CD4-positive, alpha-beta T cell (primary cell): ENCODE data around the gene PAPPA. TPM values are rescaled to one million over a fixed set of nuclear protein-coding genes. Genes with fewer than 3 reads are reported as not detected.

Source experiments
- ATAC-seq: fragments of 200-7000 bp; cut with Tn5 transposase; one replicate; pipeline ENCODE4 v1.10.0; 2022; ENCODE audit warnings: mild to moderate bottlenecking; ENCODE audit not compliant: poor library complexity
- CTCF ChIA-PET: fragments of 350-600 bp; sonication (Branson Sonifier 250); formaldehyde crosslinking; loops from one replicate; lab custom pipeline; 2021; ENCODE audit warnings: antibody characterized with exemption, inconsistent platforms; lab: Charles Lee
- POLR2A ChIA-PET: fragments of 350-600 bp; sonication (Branson Sonifier 250); formaldehyde crosslinking; loops from one replicate; lab custom pipeline; 2021; ENCODE audit warnings: antibody characterized with exemption, inconsistent platforms; lab: Charles Lee
- DNase-seq, 14 experiments: peaks; one replicate each; pipeline ENCODE4 v3.0.0-alpha.2; 2013 to 2020; ENCODE audit warnings: mixed read lengths in 2 of 14
- H3K27ac ChIP-seq, 2 donors: one replicate each; pipeline versions ENCODE4 v1.5.1 to v1.7.0; 2013; ENCODE audit warnings: low read length in 2 of 2, low read depth in 1 of 2, mild to moderate bottlenecking in 1 of 2
- H3K27me3 ChIP-seq, 2 experiments: 1 replicate in 1 of 2; 2 replicates in 1 of 2; pipeline versions ENCODE4 v1.6.1 to v1.7.0; 2013; ENCODE audit warnings: low read length in 2 of 2, control low read depth in 1 of 2, mild to moderate bottlenecking in 1 of 2, moderate library complexity in 1 of 2; ENCODE audit not compliant: insufficient read depth in 2 of 2, control insufficient read depth in 1 of 2
- H3K36me3 ChIP-seq: one replicate; pipeline ENCODE4 v1.6.1; 2013; ENCODE audit warnings: low read length, control low read depth; ENCODE audit not compliant: insufficient read depth
- H3K4me1 ChIP-seq: one replicate; pipeline ENCODE4 v1.6.1; 2013; ENCODE audit warnings: low read length, control low read depth; ENCODE audit not compliant: insufficient read depth
- H3K4me3 ChIP-seq: one replicate; pipeline ENCODE4 v1.5.1; 2013; ENCODE audit warnings: mild to moderate bottlenecking, low read length, moderate library complexity
- H3K9me3 ChIP-seq, 2 experiments: 1 replicate in 1 of 2; 2 replicates in 1 of 2; pipeline versions ENCODE4 v1.6.1 to v1.7.0; 2013; ENCODE audit warnings: low read length in 2 of 2, mild to moderate bottlenecking in 2 of 2, control low read depth in 1 of 2, moderate library complexity in 1 of 2; ENCODE audit not compliant: control insufficient read depth in 1 of 2, insufficient read depth in 1 of 2
- H3K27ac Mint-ChIP-seq: one replicate; pipeline ENCODE4 v1.8.0; 2020; ENCODE audit warnings: mixed read lengths
- H3K27me3 Mint-ChIP-seq: one replicate; pipeline ENCODE4 v1.8.0; 2021; ENCODE audit warnings: mixed read lengths
- H3K36me3 Mint-ChIP-seq: one replicate; pipeline ENCODE4 v1.8.0; 2021; ENCODE audit warnings: low read depth, mixed read lengths
- H3K4me1 Mint-ChIP-seq: one replicate; pipeline ENCODE4 v1.8.0; 2021; ENCODE audit warnings: low read depth, mixed read lengths
- H3K4me3 Mint-ChIP-seq: one replicate; pipeline ENCODE4 v1.8.0; 2020; ENCODE audit warnings: mild to moderate bottlenecking, mixed read lengths
- H3K9me3 Mint-ChIP-seq: one replicate; pipeline ENCODE4 v1.8.0; 2020; ENCODE audit warnings: mixed read lengths
- intact Hi-C, 2 experiments: fragments of 100-400 bp; cut with DNase I in 1 of 2; cut with micrococcal nuclease in 1 of 2; formaldehyde crosslinking; loops; one replicate each; pipeline versions ENCODE4 v1.15.1 to v1.9.0; 2023 to 2025; cut with DNase I, micrococcal nuclease
- total RNA-seq, 174 experiments: library from RNA in 2 of 174; stranded (reverse) in 2 of 174; gene quantifications; one replicate each; pipeline ENCODE4 v1.2.3 and lab custom pipeline; 2021 to 2026
- TF ChIP-seq, protein P1 (sequence below): fragments of 200-600 bp; IDR thresholded peaks from one replicate; pipeline ENCODE4 v1.8.0; 2022; ENCODE audit warnings: antibody characterized with exemption, mild to moderate bottlenecking

PAPPA gene
- total RNA-seq, 2 experiments from 2014 or later, result 0.03 TPM; not detected in 1

GRCh38 chr9:116251366-116251765 lies 97.8 kb downstream of the PAPPA start:
- H3K9me3 ChIP-seq, result peaks cover 0 to 4% of the 10 kb centered on the region in 2 experiments
- Mint-ChIP-seq H3K36me3 (no peaks in the 10 kb centered on the region), H3K4me3 (no peak overlapping the region), H3K27ac (no peak overlapping the region), H3K4me1 (no peaks in the 10 kb centered on the region), H3K27me3 (no peaks in the 10 kb centered on the region), H3K9me3 (no peaks in the 10 kb centered on the region)
- POLR2A ChIA-PET, result no interaction called here
- H3K36me3 ChIP-seq, result no peaks in the 10 kb centered on the region
- H3K4me3 ChIP-seq, result no peak overlapping the region
- DNase-seq (no peak), ATAC-seq (no peak)
- CTCF ChIA-PET, result no interaction called here
- no peaks in the 10 kb centered on the region for H3K27me3 ChIP-seq
- no peak overlapping the region for H3K27ac ChIP-seq
- intact Hi-C loops, result no loop called here
- TF ChIP-seq, protein P1, sequence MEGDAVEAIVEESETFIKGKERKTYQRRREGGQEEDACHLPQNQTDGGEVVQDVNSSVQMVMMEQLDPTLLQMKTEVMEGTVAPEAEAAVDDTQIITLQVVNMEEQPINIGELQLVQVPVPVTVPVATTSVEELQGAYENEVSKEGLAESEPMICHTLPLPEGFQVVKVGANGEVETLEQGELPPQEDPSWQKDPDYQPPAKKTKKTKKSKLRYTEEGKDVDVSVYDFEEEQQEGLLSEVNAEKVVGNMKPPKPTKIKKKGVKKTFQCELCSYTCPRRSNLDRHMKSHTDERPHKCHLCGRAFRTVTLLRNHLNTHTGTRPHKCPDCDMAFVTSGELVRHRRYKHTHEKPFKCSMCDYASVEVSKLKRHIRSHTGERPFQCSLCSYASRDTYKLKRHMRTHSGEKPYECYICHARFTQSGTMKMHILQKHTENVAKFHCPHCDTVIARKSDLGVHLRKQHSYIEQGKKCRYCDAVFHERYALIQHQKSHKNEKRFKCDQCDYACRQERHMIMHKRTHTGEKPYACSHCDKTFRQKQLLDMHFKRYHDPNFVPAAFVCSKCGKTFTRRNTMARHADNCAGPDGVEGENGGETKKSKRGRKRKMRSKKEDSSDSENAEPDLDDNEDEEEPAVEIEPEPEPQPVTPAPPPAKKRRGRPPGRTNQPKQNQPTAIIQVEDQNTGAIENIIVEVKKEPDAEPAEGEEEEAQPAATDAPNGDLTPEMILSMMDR, result no peak
- H3K4me1 ChIP-seq, result no peaks in the 10 kb centered on the region

GRCh38 chr9:116260531-116260930 lies 106.9 kb downstream of the PAPPA start:
- Mint-ChIP-seq H3K36me3 (no peaks in the 10 kb centered on the region), H3K27me3 (peaks cover 9% of the 10 kb centered on the region), H3K27ac (no peak overlapping the region), H3K4me3 (no peak overlapping the region), H3K4me1 (no peaks in the 10 kb centered on the region), H3K9me3 (no peaks in the 10 kb centered on the region)
- H3K4me3 ChIP-seq, result no peak overlapping the region
- H3K4me1 ChIP-seq, result no peaks in the 10 kb centered on the region
- intact Hi-C loops, result no loop called here
- TF ChIP-seq, protein P1, result no peak
- no peak overlapping the region for H3K27ac ChIP-seq
- DNase-seq (no peak), ATAC-seq (no peak)
- ChIA-PET POLR2A (no interaction called here), CTCF (no interaction called here)
- no peaks in the 10 kb centered on the region for H3K9me3 ChIP-seq
- no peaks in the 10 kb centered on the region for H3K27me3 ChIP-seq
- no peaks in the 10 kb centered on the region for H3K36me3 ChIP-seq

DNA sequence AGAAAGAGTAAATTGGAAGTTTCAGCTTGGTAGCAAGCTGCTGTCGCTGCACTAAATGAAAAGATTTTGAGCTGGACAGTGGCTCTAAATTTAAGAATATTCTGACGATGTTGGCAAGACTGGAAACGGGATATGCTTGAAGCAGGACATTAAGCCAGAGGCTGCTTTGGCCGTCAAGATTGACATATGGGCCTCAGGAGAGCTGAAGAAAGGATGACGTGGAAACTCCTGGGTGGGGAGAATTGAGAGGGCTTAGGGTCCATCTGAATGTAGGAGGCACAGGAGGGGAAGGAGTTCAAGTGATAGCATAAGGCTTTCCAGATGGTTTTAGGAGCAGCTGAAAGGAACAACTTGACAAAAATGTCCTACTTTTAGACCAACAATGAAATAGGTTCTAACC lies 108.9 kb downstream of the PAPPA start:
- Histone ChIP-seq H3K9me3 (no peaks in the 10 kb centered on the region), H3K4me3 (no peak overlapping the region), H3K27me3 (no peaks in the 10 kb centered on the region), H3K4me1 (no peaks in the 10 kb centered on the region), H3K27ac (no peak overlapping the region), H3K36me3 (no peaks in the 10 kb centered on the region)
- Mint-ChIP-seq H3K4me3 (no peak overlapping the region), H3K9me3 (peaks cover 2% of the 10 kb centered on the region), H3K4me1 (no peaks in the 10 kb centered on the region), H3K27ac (no peak overlapping the region), H3K27me3 (peaks cover 13% of the 10 kb centered on the region), H3K36me3 (no peaks in the 10 kb centered on the region)
- ChIA-PET CTCF (no interaction called here), POLR2A (no interaction called here)
- TF ChIP-seq, protein P1, result no peak
- DNase-seq (no peak), ATAC-seq (no peak)
- intact Hi-C loops, result no loop called here
